ENCODE measurements around the gene GABARAP. TPM values are rescaled to one million over a fixed set of nuclear protein-coding genes. Genes with fewer than 3 reads are reported as not detected.

GABARAP gene
- total and polyA plus RNA-seq, 2 of the 13 experiments (the other 11 are each of a cell fraction or from before 2014, with no cell fraction given), result 161 to 310 TPM

DNA sequence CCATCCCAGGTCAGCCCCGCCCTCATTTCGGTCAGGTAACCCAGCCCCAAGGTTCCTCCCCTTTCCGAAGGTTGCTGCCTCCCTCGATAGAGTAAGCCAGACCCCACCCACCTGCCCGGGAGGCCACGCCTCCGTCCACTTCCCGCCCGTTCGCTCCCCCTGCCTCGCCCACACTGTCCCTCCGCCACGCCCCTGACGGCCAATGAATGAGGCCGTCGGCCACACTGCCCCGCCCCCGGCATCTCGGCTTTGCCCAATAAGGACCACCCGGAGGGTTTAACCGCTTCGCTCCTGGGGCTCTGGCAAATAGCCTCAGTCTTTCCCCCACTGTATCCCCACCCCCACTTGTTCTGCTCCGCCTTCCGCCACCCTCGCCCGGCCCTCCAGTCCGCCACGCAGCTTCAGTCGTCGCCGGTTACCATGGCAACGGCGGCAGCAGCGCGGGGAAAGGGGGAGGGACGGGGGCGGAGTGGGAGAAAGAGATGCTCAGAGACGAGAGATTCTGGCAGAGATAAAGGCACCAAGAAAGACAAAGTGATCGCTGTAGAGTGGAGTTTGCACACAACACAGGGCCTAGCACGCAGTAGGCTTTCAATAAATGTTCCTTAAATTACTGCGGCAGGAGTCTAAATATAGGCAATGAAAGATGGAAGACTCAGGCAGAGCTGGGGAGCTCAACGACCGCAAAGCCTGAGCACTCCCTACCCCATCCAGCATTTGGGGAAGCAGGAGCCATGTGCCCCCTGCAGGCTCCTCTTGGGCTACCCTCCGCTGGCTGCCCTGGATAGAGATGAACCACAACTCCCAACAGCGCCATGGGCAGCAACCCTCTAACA is 27.7 kb downstream of the GABARAP start (continued):
- TF ChIP-seq SP2 (CRISPR knock-in tag; IDR thresholded peaks at IDR 0.05) (peak; percentile 89), ADNP (CRISPR knock-in tag; IDR thresholded peaks at IDR 0.05) (no peak), POLR2A (IDR thresholded peaks at IDR 0.05; ENCODE audit: insufficient read depth in 1 of 2, low read depth in 2 of 2, low read length in 2 of 2) (no peak), MTF2 (CRISPR knock-in tag; IDR thresholded peaks at IDR 0.05; ENCODE audit: borderline replicate concordance) (no peak), SOX5 (CRISPR knock-in tag; IDR thresholded peaks at IDR 0.05; ENCODE audit: borderline replicate concordance) (0 out of 2 replicates have a peak, but pooled peaks have one; percentile 0), KDM4B (CRISPR knock-in tag; IDR thresholded peaks at IDR 0.05) (no peak), ETV6 (CRISPR knock-in tag; conservative IDR thresholded peaks at IDR 0.05) (no peak)
- TF ChIP-seq, protein P1, sequence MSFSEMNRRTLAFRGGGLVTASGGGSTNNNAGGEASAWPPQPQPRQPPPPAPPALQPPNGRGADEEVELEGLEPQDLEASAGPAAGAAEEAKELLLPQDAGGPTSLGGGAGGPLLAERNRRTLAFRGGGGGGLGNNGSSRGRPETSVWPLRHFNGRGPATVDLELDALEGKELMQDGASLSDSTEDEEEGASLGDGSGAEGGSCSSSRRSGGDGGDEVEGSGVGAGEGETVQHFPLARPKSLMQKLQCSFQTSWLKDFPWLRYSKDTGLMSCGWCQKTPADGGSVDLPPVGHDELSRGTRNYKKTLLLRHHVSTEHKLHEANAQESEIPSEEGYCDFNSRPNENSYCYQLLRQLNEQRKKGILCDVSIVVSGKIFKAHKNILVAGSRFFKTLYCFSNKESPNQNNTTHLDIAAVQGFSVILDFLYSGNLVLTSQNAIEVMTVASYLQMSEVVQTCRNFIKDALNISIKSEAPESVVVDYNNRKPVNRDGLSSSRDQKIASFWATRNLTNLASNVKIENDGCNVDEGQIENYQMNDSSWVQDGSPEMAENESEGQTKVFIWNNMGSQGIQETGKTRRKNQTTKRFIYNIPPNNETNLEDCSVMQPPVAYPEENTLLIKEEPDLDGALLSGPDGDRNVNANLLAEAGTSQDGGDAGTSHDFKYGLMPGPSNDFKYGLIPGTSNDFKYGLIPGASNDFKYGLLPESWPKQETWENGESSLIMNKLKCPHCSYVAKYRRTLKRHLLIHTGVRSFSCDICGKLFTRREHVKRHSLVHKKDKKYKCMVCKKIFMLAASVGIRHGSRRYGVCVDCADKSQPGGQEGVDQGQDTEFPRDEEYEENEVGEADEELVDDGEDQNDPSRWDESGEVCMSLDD (CRISPR knock-in tag; IDR thresholded peaks at IDR 0.05; ENCODE audit: borderline replicate concordance), result no peak

DNA sequence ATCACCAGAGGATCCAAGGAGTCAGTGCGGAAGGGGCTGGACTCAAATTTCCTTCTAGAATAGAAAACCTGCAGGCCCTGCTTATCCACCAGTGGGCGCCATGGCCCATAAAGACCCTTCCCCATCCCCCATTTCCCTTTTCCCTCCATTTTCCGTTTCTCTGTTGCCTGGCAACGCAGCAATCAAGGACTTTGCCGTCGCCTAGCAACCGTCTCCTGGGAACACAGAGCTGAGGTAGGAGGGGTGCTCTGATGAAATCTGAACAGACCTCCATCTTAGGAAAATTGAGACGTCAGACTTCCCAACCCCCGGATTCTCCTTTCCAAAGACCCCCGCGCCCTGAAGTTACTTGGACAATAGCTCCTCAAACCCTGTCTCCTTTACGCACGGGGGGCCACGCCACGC is 28.4 kb downstream of the GABARAP start:
- Histone ChIP-seq H3K4me2 (ENCODE audit: low read depth, low read length) (peak overlapping the region; percentile 77), H3K9me3 (ENCODE audit: low read length) (no peaks in the 10 kb centered on the region), H3K36me3 (replicated peaks in 1 of 2; ENCODE audit: control insufficient read depth in 1 of 2, insufficient read depth in 2 of 2, low read length in 2 of 2) (no peaks in the 10 kb centered on the region), H3K27ac (ENCODE audit: extremely low read length, insufficient read depth, low read length) (peak overlapping the region; percentile 53), H3K79me2 (ENCODE audit: insufficient read depth, low read length) (no peaks in the 10 kb centered on the region), H3K4me3 (replicated peaks in 1 of 3; ENCODE audit: insufficient read depth in 1 of 3, low read depth in 2 of 3, low read length in 3 of 3) (peak overlapping the region in 2 of 3 experiments; percentile 19 to 68; a peak in 2 of 6 replicates), H3K27me3 (ENCODE audit: control insufficient read depth in 1 of 2, insufficient read depth in 2 of 2, low read length in 2 of 2) (peaks cover 0 to 8% of the 10 kb centered on the region in 2 experiments; a peak in 3 of 5 replicates), H4K20me1 (ENCODE audit: insufficient read depth, low read length) (no peaks in the 10 kb centered on the region), H3K9ac (ENCODE audit: insufficient read depth, low read depth, low read length) (no peak overlapping the region), H3K4me1 (ENCODE audit: insufficient read depth, low read length) (peaks cover 49% of the 10 kb centered on the region), H2AFZ (ENCODE audit: low read length) (no peak overlapping the region)
- ChIA-PET CTCF (ENCODE audit: low intra/inter-chr PET ratio, low total read pairs) (interaction anchor here (1.9 kb wide), 1 partner anchor 168 kb away, joined by 10 read pairs; no protein-coding TSS in a partner anchor), POLR2A (interaction anchor here (1.2 to 2.9 kb wide), 7 partner anchors 20 to 178 kb away, joined by 3 to 35 read pairs (median 5); partner anchors contain the start of genes ASGR1, DVL2 and SLC16A13)
- intact Hi-C loops (cut with micrococcal nuclease; ENCODE audit: unreplicated experiment) (loop anchor here (5.0 kb wide), 1 partner anchor 37 kb away; the partner anchor contains the start of gene ASGR1), in situ Hi-C loops (cut with HindIII; ENCODE audit: extremely low pct_ligation_motif_present, low pct_unique_long_range_greater_than_20kb) (no loop called here)
- peak; percentile 56 for FAIRE-seq
- WGBS (ENCODE audit: low lambda C conversion rate), result 8% methylated on average over 14 of the region's 15 CpGs
- peak; percentile 86 for DNase-seq (ENCODE audit: low spot score)
- no peak for ATAC-seq
- no TSS peak for BruUV-seq (replicated peaks)
- TF ChIP-seq ZNF274 (CRISPR knock-in tag; IDR thresholded peaks at IDR 0.05) (0 out of 2 replicates have a peak, but pooled peaks have one; percentile 32), SIN3B (IDR thresholded peaks at IDR 0.05; ENCODE audit: low read length) (0 out of 2 replicates have a peak, but pooled peaks have one; percentile 62), TAF15 (IDR thresholded peaks at IDR 0.05; ENCODE audit: low read depth, low read length, poor library complexity, severe bottlenecking) (no peak), RFX1 (IDR thresholded peaks at IDR 0.05) (peak; percentile 94), ZNF446 (CRISPR knock-in tag; IDR thresholded peaks at IDR 0.05) (no peak), ZBTB7A (CRISPR knock-in tag; IDR thresholded peaks at IDR 0.05) (peak; percentile 66; the same call in 1 of the 2 replicates)
- TF ChIP-seq, protein P2, sequence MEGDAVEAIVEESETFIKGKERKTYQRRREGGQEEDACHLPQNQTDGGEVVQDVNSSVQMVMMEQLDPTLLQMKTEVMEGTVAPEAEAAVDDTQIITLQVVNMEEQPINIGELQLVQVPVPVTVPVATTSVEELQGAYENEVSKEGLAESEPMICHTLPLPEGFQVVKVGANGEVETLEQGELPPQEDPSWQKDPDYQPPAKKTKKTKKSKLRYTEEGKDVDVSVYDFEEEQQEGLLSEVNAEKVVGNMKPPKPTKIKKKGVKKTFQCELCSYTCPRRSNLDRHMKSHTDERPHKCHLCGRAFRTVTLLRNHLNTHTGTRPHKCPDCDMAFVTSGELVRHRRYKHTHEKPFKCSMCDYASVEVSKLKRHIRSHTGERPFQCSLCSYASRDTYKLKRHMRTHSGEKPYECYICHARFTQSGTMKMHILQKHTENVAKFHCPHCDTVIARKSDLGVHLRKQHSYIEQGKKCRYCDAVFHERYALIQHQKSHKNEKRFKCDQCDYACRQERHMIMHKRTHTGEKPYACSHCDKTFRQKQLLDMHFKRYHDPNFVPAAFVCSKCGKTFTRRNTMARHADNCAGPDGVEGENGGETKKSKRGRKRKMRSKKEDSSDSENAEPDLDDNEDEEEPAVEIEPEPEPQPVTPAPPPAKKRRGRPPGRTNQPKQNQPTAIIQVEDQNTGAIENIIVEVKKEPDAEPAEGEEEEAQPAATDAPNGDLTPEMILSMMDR (CRISPR knock-in tag; IDR thresholded peaks at IDR 0.05), result peak; percentile 55
